Naive B cell (primary cell): ENCODE results near the gene HNRNPL. TPM values are rescaled to one million over a fixed set of nuclear protein-coding genes. Genes with fewer than 3 reads are reported as not detected.
A peak's percentile ranks its signal among the peaks of the same experiment; 100 is the strongest.

Source experiments
- ATAC-seq, 2 donors: fragments of 150-1000 bp; cut with Tn5 transposase; 2 replicates each; pipeline ENCODE4 v1.10.0; 2021; ENCODE audit warnings: low read depth in 2 of 2, mild to moderate bottlenecking in 2 of 2, moderate library complexity in 2 of 2
- DNase-seq: peaks from one replicate; pipeline ENCODE4 v3.0.0; 2022
- H3K27ac Mint-ChIP-seq, 6 donors: one replicate each; pipeline ENCODE4 v1.8.0; 2020 to 2022; ENCODE audit warnings: mild to moderate bottlenecking in 6 of 6, mixed read lengths in 6 of 6, moderate library complexity in 5 of 6, inconsistent platforms in 2 of 6
- H3K27me3 Mint-ChIP-seq, 3 donors: one replicate each; pipeline ENCODE4 v1.8.0; 2021 to 2022; ENCODE audit warnings: mixed read lengths in 3 of 3, mild to moderate bottlenecking in 1 of 3
- H3K36me3 Mint-ChIP-seq, 2 donors: one replicate each; pipeline ENCODE4 v1.8.0; 2020 to 2022; ENCODE audit warnings: mixed read lengths in 2 of 2, inconsistent platforms in 1 of 2, mild to moderate bottlenecking in 1 of 2
- H3K4me1 Mint-ChIP-seq, 3 donors: one replicate each; pipeline ENCODE4 v1.8.0; 2020 to 2022; ENCODE audit warnings: mixed read lengths in 3 of 3, inconsistent platforms in 1 of 3, mild to moderate bottlenecking in 1 of 3, moderate library complexity in 1 of 3
- H3K4me3 Mint-ChIP-seq, 8 donors: one replicate each; pipeline ENCODE4 v1.8.0; 2020 to 2022; ENCODE audit warnings: mild to moderate bottlenecking in 8 of 8, mixed read lengths in 8 of 8, moderate library complexity in 8 of 8, inconsistent platforms in 2 of 8
- H3K9me3 Mint-ChIP-seq, 7 donors: one replicate each; pipeline ENCODE4 v1.8.0; 2020 to 2022; ENCODE audit warnings: mixed read lengths in 7 of 7, mild to moderate bottlenecking in 5 of 7, inconsistent platforms in 2 of 7, moderate library complexity in 1 of 7
- polyA plus RNA-seq, 6 donors: library from polyadenylated mRNA; unstranded; fragments of 300-500 nt; fragmentation: Illumina TruSeq; gene quantifications; one replicate each; pipeline ENCODE4 v1.2.3, GENCODE V29; 2021; ENCODE audit warnings: low read depth in 6 of 6

Gene HNRNPL
- polyA plus RNA-seq, 6 donors from 2014 or later = 29.0 to 116 (median 99.3) TPM

DNA sequence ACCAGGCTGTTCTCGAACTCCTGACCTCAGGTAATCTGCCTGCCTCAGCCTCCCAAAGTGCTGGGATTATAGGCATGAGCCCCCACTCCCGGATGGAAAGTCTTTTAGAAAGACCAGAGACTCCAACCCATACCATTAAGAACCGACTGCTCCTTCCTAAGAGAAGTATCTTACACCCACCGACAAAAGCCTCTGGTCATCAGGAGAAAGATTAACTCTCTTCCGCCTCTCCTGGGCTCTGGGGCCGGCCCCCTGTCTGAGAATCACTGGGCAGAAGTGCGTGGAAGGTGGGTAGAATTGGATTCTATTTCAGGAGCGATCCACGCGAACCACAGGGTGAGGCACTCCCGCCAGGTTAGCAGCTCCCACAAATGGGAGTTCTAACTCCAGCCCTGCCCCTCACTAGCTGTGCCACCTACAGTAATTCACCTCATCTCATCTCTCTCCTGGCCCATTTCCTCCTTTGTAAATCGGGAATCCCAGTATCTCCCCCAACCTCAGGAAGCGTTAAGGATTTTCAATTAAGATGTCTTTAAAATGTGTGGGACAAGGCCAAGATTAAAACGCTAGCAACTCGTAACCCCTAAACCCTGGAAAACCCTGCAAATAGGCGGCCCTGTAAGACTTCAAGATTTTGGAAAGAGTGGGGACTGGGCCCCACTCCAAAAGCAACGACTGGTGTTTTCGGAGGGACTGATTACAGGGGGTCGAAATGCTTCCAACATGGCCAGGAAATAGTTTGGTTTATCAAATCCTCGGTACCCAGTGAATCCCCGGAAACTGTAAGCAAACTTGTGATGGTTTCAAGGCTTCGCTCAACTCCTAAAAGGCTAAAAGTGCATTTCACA lies 1.3 kb downstream of the HNRNPL start:
- ATAC-seq (no peak), DNase-seq (no peak)
- no peaks in the 10 kb centered on the region for H3K27me3 Mint-ChIP-seq
- peak overlapping the region; percentile 93 to 100 (median 98) for H3K27ac Mint-ChIP-seq
- peaks cover 6 to 24% of the 10 kb centered on the region in 2 donors for H3K36me3 Mint-ChIP-seq
- H3K4me3 Mint-ChIP-seq = peak overlapping the region; percentile 71 to 99 (median 94)
- H3K4me1 Mint-ChIP-seq = peaks cover 53 to 75% (median 70%) of the 10 kb centered on the region in 3 donors
- no peaks in the 10 kb centered on the region for H3K9me3 Mint-ChIP-seq

DNA sequence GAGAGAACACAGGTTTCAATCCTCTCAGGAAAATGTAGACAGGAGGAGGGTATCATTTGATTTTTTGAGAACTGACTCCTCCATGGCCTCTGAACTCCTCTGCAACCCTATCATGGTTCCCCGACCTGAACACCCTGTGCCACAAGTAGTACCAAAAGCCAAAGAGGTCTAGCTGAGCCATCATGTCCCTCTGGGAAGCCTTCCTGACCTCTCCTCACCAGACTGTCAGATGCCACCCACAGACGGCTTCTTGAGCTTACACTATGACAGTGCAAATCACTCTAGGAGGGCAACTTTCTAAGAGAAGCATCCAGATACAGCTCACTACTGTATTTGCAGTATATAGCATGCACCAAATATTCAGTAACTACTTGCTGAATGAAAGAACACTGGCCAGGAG lies 3.7 kb downstream of the HNRNPL start:
- no peaks in the 10 kb centered on the region for H3K9me3 Mint-ChIP-seq
- DNase-seq (no peak), ATAC-seq (no peak)
- peak overlapping the region in 2 of 6 donors; percentile 11 to 50 for H3K27ac Mint-ChIP-seq
- H3K4me3 Mint-ChIP-seq = peak overlapping the region in 3 of 8 donors; percentile 44 to 71 (median 47)
- peaks cover 22 to 35% of the 10 kb centered on the region in 2 donors for H3K36me3 Mint-ChIP-seq
- peaks cover 50 to 78% (median 73%) of the 10 kb centered on the region in 3 donors for H3K4me1 Mint-ChIP-seq
- H3K27me3 Mint-ChIP-seq = no peaks in the 10 kb centered on the region

DNA sequence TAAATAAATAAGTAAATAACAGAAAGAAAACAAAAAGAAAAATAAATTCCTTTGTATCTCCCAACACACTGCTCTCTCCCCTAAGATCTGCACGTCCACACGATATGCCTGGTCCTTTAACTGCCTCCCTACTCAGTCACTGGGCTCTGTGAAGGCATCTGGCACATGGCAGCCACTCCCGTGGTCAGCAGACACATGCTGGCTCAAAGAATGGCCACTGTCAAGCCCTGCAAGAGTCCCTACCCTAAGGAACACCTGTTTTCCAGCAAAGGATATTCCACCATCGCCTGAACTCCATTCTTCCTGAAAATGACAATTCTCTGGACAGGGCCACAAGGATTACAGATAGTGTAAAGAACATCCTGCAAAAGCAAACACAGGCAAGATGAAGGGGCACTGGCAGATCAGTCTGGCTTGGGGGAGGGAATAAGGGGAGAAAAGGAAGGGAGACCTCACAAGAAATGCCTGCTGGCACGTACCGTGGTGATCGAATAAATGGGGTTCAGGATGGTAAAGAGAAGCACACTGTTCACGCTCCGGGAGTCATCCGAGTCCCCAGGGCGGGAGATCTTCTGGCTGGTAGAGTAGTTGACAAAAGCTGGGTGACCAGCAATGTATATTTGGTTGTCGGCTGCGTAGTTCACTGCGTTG lies 4.3 kb downstream of the HNRNPL start:
- Mint-ChIP-seq H3K36me3 (peaks cover 22 to 35% of the 10 kb centered on the region in 2 donors), H3K9me3 (no peaks in the 10 kb centered on the region), H3K27me3 (no peaks in the 10 kb centered on the region), H3K4me1 (peaks cover 46 to 77% (median 74%) of the 10 kb centered on the region in 3 donors), H3K4me3 (peak overlapping the region in 3 of 8 donors; percentile 20 to 71 (median 47)), H3K27ac (peak overlapping the region in 3 of 6 donors; percentile 11 to 85 (median 50))
- ATAC-seq (no peak), DNase-seq (no peak)

DNA sequence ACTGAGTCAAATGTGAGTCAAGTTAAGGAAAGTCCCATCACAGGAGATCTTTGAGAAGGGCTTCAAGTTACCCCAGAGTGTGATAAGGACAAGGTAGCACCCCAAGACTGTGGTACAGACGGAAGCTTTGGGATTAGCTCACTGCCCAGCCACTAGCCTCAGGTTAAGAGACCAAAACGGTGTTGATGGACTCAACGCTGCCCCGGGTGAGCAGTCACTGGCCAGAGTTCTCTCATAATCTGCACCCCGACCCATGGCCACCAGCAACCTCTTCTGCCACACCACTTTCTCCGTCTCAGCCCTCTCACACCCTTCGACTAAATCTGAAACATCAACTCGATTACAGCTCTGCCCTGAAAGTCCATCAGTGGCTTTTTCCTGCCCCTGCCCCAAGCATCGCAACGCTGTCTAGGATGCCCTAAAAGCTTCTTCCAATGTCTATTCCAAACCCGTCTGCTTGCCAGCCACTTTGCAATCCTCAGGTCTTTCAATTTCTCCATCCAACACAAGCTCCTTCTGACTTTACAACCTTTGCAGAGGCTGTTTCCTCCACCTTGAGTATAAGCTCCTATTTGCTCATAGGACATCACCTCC lies 5.6 kb downstream of the HNRNPL start:
- no peaks in the 10 kb centered on the region for H3K9me3 Mint-ChIP-seq
- H3K27me3 Mint-ChIP-seq = no peaks in the 10 kb centered on the region
- ATAC-seq (no peak), DNase-seq (no peak)
- peak overlapping the region in 6 of 8 donors; percentile 1 to 40 (median 12) for H3K4me3 Mint-ChIP-seq
- peak overlapping the region in 2 of 6 donors; percentile 79 to 90 for H3K27ac Mint-ChIP-seq
- peaks cover 22 to 44% of the 10 kb centered on the region in 2 donors for H3K36me3 Mint-ChIP-seq
- H3K4me1 Mint-ChIP-seq = peaks cover 46 to 80% (median 77%) of the 10 kb centered on the region in 3 donors

DNA sequence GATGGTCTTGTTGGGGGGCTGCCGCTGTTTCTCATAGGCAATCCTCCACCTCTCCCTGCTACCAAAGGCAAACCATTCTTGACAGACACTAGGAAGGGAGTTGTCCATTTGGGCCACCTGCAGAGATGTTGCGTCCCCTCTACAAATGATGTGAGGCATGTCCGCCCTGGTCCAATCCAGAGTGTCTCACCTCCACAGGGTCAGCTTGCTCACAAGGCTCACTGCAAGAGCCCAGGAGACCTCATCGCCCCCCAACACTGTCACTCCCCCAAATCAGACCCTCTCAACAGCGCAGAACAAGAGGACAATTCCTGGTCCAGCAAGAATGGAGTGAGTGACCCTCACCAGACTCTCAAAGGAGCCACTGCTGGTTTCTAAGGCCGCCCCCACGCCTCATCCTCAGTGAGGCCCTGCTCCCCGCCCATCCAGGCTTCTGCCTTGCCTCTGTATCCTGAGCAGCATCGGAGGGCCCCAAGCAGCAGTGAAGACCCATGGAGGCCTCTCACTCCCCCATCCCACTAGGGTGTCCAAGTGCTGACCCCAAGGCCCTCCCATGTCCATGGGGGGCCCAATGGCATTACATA lies 6.5 kb downstream of the HNRNPL start:
- H3K36me3 Mint-ChIP-seq = peaks cover 22 to 50% of the 10 kb centered on the region in 2 donors
- no peaks in the 10 kb centered on the region for H3K27me3 Mint-ChIP-seq
- peak overlapping the region in 6 of 8 donors; percentile 20 to 87 (median 33) for H3K4me3 Mint-ChIP-seq
- ATAC-seq = no peak
- peaks cover 42 to 71% (median 68%) of the 10 kb centered on the region in 3 donors for H3K4me1 Mint-ChIP-seq
- peak overlapping the region in 4 of 6 donors; percentile 34 to 94 (median 70) for H3K27ac Mint-ChIP-seq
- no peaks in the 10 kb centered on the region for H3K9me3 Mint-ChIP-seq
- no peak for DNase-seq

DNA sequence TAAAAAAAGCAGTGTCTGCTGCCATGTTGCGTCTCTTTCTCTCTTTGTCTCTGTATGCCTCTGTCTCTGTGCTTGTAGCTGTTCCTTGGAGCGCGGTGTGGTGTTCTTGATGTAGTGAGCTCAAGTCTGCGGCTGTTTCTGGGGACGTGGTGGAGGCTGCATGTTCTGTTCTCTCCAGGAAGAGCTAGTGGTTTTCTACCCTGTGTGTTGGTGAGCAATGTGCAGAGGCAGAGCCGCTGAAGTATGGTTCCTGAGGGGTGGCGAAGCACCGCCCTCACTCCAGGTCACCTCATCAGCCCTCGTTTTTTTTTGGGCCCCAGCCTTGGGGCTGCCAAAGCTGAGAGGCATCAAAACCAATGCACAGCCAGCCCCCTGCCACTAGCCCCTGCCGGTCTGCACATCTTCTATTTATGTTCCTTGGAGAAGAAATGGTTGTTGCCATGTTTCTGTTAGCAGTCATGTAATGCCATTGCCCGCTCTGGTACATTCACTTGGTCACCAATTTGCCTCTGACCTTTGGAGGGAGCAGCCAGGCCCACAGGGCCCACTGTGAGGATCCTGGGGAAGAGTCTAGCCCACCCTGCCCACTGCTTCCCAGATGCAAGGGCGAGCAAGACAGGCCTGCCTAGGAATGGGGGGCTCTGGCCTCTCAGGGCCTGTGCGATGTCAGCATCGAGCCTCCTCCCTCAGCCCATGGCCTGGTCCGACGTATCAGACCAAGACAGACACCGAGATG lies 7.2 kb downstream of the HNRNPL start:
- Mint-ChIP-seq H3K4me1 (peaks cover 36 to 64% (median 61%) of the 10 kb centered on the region in 3 donors), H3K4me3 (peak overlapping the region; percentile 23 to 91 (median 80)), H3K27ac (peak overlapping the region in 5 of 6 donors; percentile 73 to 97 (median 83)), H3K27me3 (no peaks in the 10 kb centered on the region), H3K9me3 (no peaks in the 10 kb centered on the region), H3K36me3 (peaks cover 22 to 50% of the 10 kb centered on the region in 2 donors)
- ATAC-seq (peak; percentile 87 to 95), DNase-seq (peak; percentile 62)

DNA sequence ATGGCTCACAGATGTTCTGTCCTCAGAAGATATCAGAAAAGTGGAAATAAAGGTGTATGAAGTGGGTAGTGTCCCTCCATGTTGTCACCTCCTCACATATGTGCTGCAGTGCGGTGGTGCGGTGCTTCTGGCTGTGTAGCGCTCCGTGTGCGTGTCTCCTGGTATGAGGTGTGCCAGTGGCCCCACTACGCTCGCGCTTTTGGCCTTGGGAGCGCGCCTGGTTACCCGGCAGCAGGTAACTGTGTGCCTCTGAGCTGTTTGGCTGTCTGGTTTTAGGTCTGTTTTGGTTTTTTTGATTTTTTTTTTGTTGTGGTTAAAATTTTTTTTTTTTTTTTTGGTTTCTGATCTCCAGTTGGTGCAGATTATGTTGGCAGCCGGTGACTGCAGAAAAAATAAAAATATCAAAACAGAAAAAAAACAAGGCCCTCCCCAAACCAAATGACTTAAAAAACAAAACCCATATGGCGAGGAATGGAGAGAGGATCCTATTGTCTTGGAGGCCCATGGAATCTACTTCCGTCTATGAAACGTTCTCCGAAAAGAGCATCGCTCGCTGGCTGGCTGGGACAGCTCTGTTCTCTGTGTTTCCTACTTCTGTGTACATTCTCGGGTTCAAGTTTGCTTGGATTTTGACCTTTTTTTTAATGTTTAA lies 7.9 kb downstream of the HNRNPL start:
- ATAC-seq = peak; percentile 15 to 20

DNA sequence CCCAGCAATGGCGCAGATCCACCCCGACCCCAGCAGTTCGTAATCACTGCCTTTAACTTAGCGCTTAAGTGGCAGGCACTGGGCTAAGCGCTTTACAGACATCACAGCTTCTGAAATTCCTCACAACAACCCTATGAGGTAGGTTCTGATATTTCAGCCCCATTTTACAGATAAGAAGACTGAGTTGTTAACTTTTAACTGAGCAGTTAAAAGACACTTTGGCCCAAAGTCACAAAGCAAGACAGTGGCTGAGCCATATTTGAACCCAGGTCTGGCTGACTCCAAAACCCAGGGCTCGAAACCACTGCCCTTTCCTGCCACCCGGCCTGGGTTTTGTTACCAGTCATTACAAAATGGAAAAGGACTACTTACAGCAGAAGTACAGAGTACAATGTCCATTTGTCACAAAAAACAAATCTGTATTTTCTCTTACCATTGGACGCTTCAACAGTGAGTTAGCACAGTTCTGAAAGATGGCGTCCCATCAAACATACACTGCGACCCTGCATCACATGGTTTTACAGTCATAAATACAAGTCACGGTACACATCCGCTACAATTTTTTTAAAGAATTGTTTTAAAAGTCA lies 8.5 kb downstream of the HNRNPL start:
- H3K27ac Mint-ChIP-seq = peak overlapping the region in 3 of 6 donors; percentile 49 to 87 (median 68)
- H3K36me3 Mint-ChIP-seq = peaks cover 27 to 50% of the 10 kb centered on the region in 2 donors
- peak overlapping the region in 5 of 8 donors; percentile 10 to 53 (median 41) for H3K4me3 Mint-ChIP-seq
- DNase-seq (no peak), ATAC-seq (no peak)
- H3K4me1 Mint-ChIP-seq = peaks cover 36 to 59% (median 50%) of the 10 kb centered on the region in 3 donors
- no peaks in the 10 kb centered on the region for H3K27me3 Mint-ChIP-seq
- H3K9me3 Mint-ChIP-seq = no peaks in the 10 kb centered on the region

More for the DNA sequence above, 7.9 kb downstream of the HNRNPL start:
- Mint-ChIP-seq H3K27ac (peak overlapping the region in 5 of 6 donors; percentile 68 to 97 (median 83)), H3K4me1 (peaks cover 36 to 59% (median 54%) of the 10 kb centered on the region in 3 donors), H3K27me3 (no peaks in the 10 kb centered on the region), H3K4me3 (peak overlapping the region; percentile 49 to 91 (median 80)), H3K36me3 (peaks cover 23 to 50% of the 10 kb centered on the region in 2 donors), H3K9me3 (no peaks in the 10 kb centered on the region)
- DNase-seq = no peak

DNA sequence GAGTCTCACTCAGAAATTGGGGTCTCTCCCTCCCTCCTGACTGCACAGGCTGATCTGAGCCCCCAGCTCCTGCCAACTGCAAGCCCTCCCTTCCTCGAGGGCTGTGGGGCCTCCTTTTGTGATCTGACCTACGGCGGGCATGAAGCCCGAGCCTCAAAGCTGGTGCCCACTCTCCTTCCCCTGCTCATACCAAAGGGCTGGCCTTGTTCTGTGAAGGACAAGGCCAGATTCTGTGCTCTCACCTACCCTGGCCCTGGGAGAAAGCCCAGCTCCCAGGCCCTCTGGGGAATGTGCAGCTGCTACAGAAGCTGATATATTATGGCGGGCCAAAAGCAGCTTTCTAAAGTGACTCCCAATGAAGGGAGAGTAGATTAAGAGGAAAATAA lies 9.2 kb downstream of the HNRNPL start:
- H3K27me3 Mint-ChIP-seq = no peaks in the 10 kb centered on the region
- peaks cover 25 to 45% of the 10 kb centered on the region in 2 donors for H3K36me3 Mint-ChIP-seq
- H3K27ac Mint-ChIP-seq = peak overlapping the region in 1 of 6 donors; percentile 87
- no peak for DNase-seq
- no peak for ATAC-seq
- H3K4me1 Mint-ChIP-seq = peaks cover 32 to 52% (median 43%) of the 10 kb centered on the region in 3 donors
- peak overlapping the region in 3 of 8 donors; percentile 10 to 53 (median 47) for H3K4me3 Mint-ChIP-seq
- no peaks in the 10 kb centered on the region for H3K9me3 Mint-ChIP-seq

DNA sequence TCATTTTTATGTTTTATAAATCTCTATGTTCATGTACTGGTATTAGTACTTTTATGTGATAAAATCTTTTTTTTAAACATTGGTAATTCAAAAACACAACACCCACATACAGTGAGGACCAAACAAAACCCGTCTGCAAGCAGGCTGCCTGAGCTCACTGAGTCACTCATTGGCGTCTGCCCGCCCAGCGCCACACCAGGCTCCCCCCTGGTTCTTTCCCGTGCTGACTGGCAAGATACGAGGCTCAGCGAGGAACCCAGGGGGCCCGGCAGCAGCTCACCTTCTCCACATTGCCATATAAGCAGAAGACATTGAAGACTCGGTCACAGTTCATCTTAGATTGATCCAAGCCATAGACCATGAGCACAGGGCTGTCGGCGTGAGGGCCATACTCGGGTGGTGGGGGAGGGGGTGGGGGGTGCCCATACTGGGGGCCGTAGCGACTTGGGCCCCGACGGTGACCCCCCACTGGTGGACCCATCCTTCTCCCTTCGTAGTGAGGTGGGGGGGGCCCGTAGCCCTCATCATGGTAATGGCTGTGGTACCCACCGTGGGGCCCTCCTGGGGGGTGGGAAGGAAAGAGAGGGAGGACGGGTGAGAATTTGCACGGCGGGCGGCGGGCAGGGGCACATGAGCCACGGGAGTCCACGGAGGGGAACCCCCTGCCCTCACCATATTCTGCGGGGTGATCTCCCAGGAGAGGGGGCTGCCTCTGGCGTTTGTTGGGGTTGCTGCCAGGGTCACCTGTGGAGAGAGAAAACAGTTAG lies 9.8 kb downstream of the HNRNPL start:
- peak overlapping the region in 1 of 8 donors; percentile 12 for H3K4me3 Mint-ChIP-seq
- H3K9me3 Mint-ChIP-seq = no peaks in the 10 kb centered on the region
- no peak for DNase-seq
- ATAC-seq = no peak
- H3K27ac Mint-ChIP-seq = peak overlapping the region in 3 of 6 donors; percentile 34 to 69 (median 38)
- no peaks in the 10 kb centered on the region for H3K27me3 Mint-ChIP-seq
- H3K36me3 Mint-ChIP-seq = peaks cover 22 to 39% of the 10 kb centered on the region in 2 donors
- H3K4me1 Mint-ChIP-seq = peaks cover 27 to 48% (median 37%) of the 10 kb centered on the region in 3 donors
